ENCODE results near the gene NELFA. TPM values are rescaled to one million over a fixed set of nuclear protein-coding genes. Genes with fewer than 3 reads are reported as not detected.

NELFA gene
- total RNA-seq, 1 donor from 2014 or later = 22.7 TPM

DNA sequence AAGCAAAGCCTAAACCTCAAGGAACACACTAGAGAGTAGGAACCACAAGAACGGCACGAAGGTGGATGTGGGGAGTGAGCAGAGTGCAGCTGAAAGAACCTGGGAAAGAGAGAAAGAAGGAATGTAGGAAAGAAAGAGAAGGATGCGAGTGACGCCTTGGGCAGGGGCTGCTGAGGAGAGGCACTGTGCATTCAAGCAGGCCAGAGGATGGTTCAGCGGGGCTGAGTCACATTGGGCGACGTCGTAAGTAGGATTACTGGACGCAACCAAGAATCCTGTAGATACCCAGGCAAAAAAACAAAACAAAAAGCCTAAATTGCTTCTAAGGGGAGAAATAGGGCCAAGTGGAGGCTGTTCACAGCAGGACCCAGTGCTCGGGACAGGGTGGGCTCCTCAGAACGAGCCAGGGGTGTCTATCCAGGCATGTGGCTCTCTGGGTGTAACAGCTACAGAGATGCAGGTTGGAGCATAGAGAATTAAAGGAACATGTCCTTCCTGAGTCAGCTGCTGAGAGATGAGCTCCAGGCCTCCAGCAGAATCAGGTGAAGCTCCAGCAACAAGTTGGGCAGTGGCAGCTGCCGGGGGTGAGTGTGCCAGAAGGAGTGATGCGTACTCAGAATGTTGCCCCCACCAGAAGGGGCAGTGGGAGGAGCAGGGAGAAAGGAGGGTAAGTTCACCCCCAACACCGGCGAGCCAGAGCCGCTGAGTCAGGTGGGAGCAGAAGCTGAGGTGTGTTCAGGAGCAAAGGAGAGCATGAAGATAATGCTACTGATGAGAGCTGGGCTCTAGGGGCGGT is 38.6 kb downstream of the NELFA start:
- no peaks in the 10 kb centered on the region for H3K9me3 ChIP-seq
- ATAC-seq (no peak), DNase-seq (no peak)
- TF ChIP-seq, protein P1, sequence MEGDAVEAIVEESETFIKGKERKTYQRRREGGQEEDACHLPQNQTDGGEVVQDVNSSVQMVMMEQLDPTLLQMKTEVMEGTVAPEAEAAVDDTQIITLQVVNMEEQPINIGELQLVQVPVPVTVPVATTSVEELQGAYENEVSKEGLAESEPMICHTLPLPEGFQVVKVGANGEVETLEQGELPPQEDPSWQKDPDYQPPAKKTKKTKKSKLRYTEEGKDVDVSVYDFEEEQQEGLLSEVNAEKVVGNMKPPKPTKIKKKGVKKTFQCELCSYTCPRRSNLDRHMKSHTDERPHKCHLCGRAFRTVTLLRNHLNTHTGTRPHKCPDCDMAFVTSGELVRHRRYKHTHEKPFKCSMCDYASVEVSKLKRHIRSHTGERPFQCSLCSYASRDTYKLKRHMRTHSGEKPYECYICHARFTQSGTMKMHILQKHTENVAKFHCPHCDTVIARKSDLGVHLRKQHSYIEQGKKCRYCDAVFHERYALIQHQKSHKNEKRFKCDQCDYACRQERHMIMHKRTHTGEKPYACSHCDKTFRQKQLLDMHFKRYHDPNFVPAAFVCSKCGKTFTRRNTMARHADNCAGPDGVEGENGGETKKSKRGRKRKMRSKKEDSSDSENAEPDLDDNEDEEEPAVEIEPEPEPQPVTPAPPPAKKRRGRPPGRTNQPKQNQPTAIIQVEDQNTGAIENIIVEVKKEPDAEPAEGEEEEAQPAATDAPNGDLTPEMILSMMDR (IDR thresholded peaks at IDR 0.05) = no peak
- intact Hi-C loops (cut with DNase I) = no loop called here
- H3K4me3 ChIP-seq = no peak overlapping the region
- peaks cover 3% of the 10 kb centered on the region for H3K36me3 ChIP-seq
- no peak overlapping the region for H3K27ac ChIP-seq
- no peaks in the 10 kb centered on the region for H3K4me1 ChIP-seq
- H3K27me3 ChIP-seq = no peaks in the 10 kb centered on the region

DNA sequence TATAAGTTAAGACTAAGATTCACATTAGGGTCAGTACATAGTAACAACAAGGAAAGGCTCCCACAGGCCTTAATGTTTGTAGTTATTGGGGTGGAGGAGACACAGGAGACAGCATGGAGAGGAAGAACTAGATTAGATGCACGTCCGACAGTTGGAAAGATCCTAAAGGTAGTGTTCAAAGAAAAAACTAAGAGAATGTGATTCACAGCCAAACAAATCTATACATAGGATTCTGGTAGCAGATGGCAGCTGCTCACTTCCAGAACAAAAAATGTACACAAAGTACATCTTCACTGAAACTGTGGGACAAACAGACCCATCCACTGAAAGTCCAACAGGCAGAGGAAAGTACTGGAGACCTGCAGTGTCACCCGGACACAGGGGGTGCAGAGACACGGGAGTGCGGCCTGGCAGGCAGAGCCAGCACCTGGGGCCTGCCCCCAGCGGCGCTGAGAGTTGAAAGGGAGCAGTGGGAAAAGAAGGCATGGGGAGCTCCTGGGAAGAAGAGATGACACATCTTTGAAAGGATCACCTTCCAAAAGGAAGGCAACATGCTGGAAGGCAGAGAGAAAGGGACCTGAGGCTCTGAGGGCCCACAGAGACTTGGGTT is 40.0 kb downstream of the NELFA start:
- Histone ChIP-seq H3K4me3 (no peak overlapping the region), H3K4me1 (no peaks in the 10 kb centered on the region), H3K27me3 (no peaks in the 10 kb centered on the region), H3K27ac (no peak overlapping the region), H3K9me3 (no peaks in the 10 kb centered on the region), H3K36me3 (no peaks in the 10 kb centered on the region)
- ATAC-seq (no peak), DNase-seq (no peak)
- intact Hi-C loops (cut with DNase I) = no loop called here
- TF ChIP-seq, protein P1 (IDR thresholded peaks at IDR 0.05) = no peak

DNA sequence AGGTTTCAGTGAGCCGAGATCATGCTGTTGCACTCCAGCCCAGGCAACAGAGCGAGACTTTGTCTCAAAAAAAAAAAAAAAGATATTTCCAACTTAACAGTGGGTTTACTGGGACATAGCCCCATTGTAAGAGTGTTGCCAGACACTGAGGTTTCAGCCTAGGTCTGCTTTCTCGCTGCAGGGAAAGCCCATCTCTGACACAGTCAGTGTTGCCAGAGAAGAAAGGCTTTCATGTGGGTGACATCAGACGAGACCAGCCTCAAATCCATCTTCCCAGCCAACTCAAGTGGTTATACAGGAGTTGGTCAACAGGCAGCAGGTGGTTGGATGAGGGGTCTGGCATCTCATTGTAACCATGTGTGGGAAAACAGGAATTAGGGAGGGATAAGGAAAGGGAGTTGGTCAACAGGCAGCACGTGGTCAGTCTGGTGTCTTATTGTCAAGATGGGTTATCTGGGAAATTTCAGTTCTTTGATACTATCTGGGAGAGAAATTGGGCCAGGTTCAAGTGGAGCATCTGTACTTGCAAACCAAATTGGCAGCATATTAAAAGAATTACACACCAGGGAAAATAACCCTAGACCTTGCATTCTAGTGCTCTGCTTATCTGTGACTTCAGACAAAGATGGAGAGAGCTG is 41.1 kb downstream of the NELFA start:
- H3K27ac ChIP-seq = no peak overlapping the region
- H3K4me1 ChIP-seq = no peaks in the 10 kb centered on the region
- no peak for ATAC-seq
- H3K36me3 ChIP-seq = peaks cover 7% of the 10 kb centered on the region
- DNase-seq = peak; percentile 4
- H3K27me3 ChIP-seq = no peaks in the 10 kb centered on the region
- TF ChIP-seq, protein P1 (IDR thresholded peaks at IDR 0.05) = no peak
- intact Hi-C loops (cut with DNase I) = no loop called here
- H3K9me3 ChIP-seq = no peaks in the 10 kb centered on the region
- H3K4me3 ChIP-seq = no peak overlapping the region

DNA sequence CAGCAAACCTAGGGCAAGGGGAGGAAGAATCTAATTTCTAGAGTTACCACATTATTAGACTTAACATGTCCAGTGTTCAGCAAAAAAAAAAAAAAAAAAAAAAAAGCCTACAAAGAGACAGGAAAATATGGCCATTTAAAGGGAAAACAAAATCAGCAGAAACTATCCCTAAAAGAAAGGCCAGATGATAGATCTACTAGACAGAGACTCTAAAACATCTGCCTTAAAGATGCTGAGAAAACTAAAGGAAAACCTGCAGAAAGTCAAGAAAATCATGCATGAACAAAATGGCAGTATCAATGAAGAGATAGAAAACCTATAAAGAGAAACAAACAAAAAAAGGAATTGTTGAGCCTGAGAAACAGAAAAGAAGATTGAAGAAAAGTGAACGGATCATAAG is 43.8 kb downstream of the NELFA start:
- ATAC-seq (no peak), DNase-seq (no peak)
- peaks cover 31% of the 10 kb centered on the region for H3K36me3 ChIP-seq
- no peaks in the 10 kb centered on the region for H3K4me1 ChIP-seq
- no peaks in the 10 kb centered on the region for H3K9me3 ChIP-seq
- TF ChIP-seq, protein P1 (IDR thresholded peaks at IDR 0.05) = no peak
- H3K27ac ChIP-seq = no peak overlapping the region
- intact Hi-C loops (cut with DNase I) = no loop called here
- no peak overlapping the region for H3K4me3 ChIP-seq
- H3K27me3 ChIP-seq = no peaks in the 10 kb centered on the region

DNA sequence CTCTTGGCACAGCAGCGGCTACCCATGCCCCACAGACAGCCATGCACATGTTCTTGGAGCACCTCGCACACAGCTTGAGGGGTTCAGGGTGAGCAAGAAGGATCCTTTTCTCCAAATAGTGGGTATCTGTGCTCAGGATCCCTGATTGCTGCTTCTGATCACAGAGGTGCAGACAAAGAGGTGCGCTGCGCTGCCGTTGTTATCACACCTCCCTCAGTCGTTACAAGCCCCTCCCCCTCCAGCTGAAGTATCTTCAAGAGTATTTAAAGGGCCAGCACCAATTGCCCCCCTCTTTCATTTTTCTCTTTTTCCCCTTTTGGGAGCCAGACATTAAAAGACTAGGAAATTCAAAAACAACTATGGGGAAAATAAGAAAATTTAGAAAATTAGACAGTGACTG is 44.3 kb downstream of the NELFA start:
- intact Hi-C loops (cut with DNase I) = no loop called here
- H3K4me1 ChIP-seq = no peaks in the 10 kb centered on the region
- peak; percentile 20 for ATAC-seq
- H3K27ac ChIP-seq = no peak overlapping the region
- no peak overlapping the region for H3K4me3 ChIP-seq
- no peaks in the 10 kb centered on the region for H3K27me3 ChIP-seq
- peaks cover 36% of the 10 kb centered on the region for H3K36me3 ChIP-seq
- DNase-seq = no peak
- no peaks in the 10 kb centered on the region for H3K9me3 ChIP-seq
- TF ChIP-seq, protein P1 (IDR thresholded peaks at IDR 0.05) = no peak

Data from upper lobe of right lung (tissue), 1 donor.